CD4-positive, alpha-beta memory T cell (primary cell): ENCODE results near the gene PAFAH1B1. TPM values are rescaled to one million over a fixed set of nuclear protein-coding genes. Genes with fewer than 3 reads are reported as not detected.
A peak's percentile ranks its signal among the peaks of the same experiment; 100 is the strongest.

ENCODE experiments used
- CTCF ChIA-PET: fragments of 350-600 bp; sonication (Branson Sonifier 250); formaldehyde crosslinking; loops from one replicate; lab custom pipeline; 2021; ENCODE audit warnings: inconsistent platforms; ENCODE audit not compliant: partially characterized antibody; lab: Charles Lee
- POLR2A ChIA-PET: fragments of 350-600 bp; sonication (Branson Sonifier 250); formaldehyde crosslinking; loops from one replicate; lab custom pipeline; 2021; ENCODE audit not compliant: partially characterized antibody; lab: Charles Lee
- DNase-seq, 5 donors: peaks; one replicate each; pipeline versions ENCODE4 v3.0.0 to v3.0.0-alpha.2; 2020 to 2022; ENCODE audit warnings: mixed read lengths in 1 of 5
- H3K27ac ChIP-seq: one replicate; pipeline ENCODE4 v1.7.0; 2013; ENCODE audit warnings: low read depth, low read length
- H3K27me3 ChIP-seq: 2 replicates; pipeline ENCODE4 v1.7.0; 2013; ENCODE audit warnings: mild to moderate bottlenecking, low read length, moderate library complexity; ENCODE audit not compliant: insufficient read depth
- H3K36me3 ChIP-seq: 2 replicates; pipeline ENCODE4 v1.7.0; 2013; ENCODE audit warnings: mild to moderate bottlenecking, low read length, moderate library complexity; ENCODE audit not compliant: insufficient read depth
- H3K4me1 ChIP-seq: 2 replicates; pipeline ENCODE4 v1.7.0; 2013; ENCODE audit warnings: mild to moderate bottlenecking, low read length, moderate library complexity; ENCODE audit not compliant: insufficient read depth
- H3K4me3 ChIP-seq, 2 donors: one replicate each; pipeline ENCODE4 v1.7.0; 2013; ENCODE audit warnings: low read length in 2 of 2, mild to moderate bottlenecking in 1 of 2
- H3K9me3 ChIP-seq, 2 donors: one replicate each; pipeline ENCODE4 v1.7.0; 2013; ENCODE audit warnings: low read length in 2 of 2, control low read depth in 1 of 2; ENCODE audit not compliant: control insufficient read depth in 1 of 2
- H3K27ac Mint-ChIP-seq, 7 donors: one replicate each; pipeline ENCODE4 v1.8.0; 2020 to 2021; ENCODE audit warnings: mixed read lengths in 7 of 7, mild to moderate bottlenecking in 6 of 7, inconsistent platforms in 3 of 7, moderate library complexity in 3 of 7
- H3K27me3 Mint-ChIP-seq, 2 donors: one replicate each; pipeline ENCODE4 v1.8.0; 2020 to 2021; ENCODE audit warnings: mixed read lengths in 2 of 2
- H3K36me3 Mint-ChIP-seq, 2 donors: one replicate each; pipeline ENCODE4 v1.8.0; 2020 to 2021; ENCODE audit warnings: mixed read lengths in 2 of 2, inconsistent platforms in 1 of 2, mild to moderate bottlenecking in 1 of 2
- H3K4me1 Mint-ChIP-seq, 4 donors: one replicate each; pipeline ENCODE4 v1.8.0; 2020 to 2021; ENCODE audit warnings: mixed read lengths in 4 of 4, mild to moderate bottlenecking in 1 of 4
- H3K4me3 Mint-ChIP-seq, 8 donors: one replicate each; pipeline ENCODE4 v1.8.0; 2020 to 2021; ENCODE audit warnings: mixed read lengths in 8 of 8, mild to moderate bottlenecking in 7 of 8, moderate library complexity in 6 of 8, inconsistent platforms in 3 of 8
- H3K9me3 Mint-ChIP-seq, 8 donors: one replicate each; pipeline ENCODE4 v1.8.0; 2020 to 2021; ENCODE audit warnings: mixed read lengths in 8 of 8, mild to moderate bottlenecking in 5 of 8, inconsistent platforms in 3 of 8, moderate library complexity in 1 of 8
- intact Hi-C: fragments of 100-400 bp; cut with micrococcal nuclease; formaldehyde crosslinking; loops from one replicate; pipeline ENCODE4 v1.15.1; 2023
- polyA plus RNA-seq, 2 donors: library from polyadenylated mRNA; unstranded; fragments of 300-500 nt; fragmentation: Illumina TruSeq; gene quantifications; one replicate each; pipeline ENCODE4 v1.2.3, GENCODE V29; 2021
- total RNA-seq, 2 experiments: library from RNA; stranded (reverse); gene quantifications; one replicate each; pipeline ENCODE4 v1.2.3, GENCODE V29; 2021

PAFAH1B1 gene
- total and polyA plus RNA-seq, 4 experiments from 2014 or later: 18.1 to 153 (median 87.8) TPM

DNA sequence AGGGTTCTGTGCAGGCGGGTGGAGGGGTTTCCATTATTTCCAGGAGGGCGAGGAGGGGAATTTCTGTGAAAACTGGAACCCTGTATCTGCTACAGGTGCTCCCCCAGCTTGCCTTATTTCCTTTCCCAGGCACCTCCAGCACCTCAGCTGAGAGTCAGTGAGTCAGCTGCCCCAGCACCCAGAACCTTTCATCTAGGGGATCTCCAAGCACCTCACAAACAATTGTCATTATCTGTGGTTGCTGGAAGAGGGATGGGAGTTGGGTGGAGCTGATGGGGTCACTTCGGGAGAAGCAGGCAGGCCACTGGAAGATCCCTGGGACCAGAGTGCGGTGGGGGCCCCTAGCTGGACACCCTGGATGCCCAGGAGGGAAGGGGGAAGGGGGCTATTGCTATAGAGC is 128.1 kb downstream of the PAFAH1B1 start:
- intact Hi-C loops: no loop called here
- no peaks in the 10 kb centered on the region for H3K36me3 ChIP-seq
- Mint-ChIP-seq H3K27me3 (peaks cover 5 to 6% of the 10 kb centered on the region in 2 donors), H3K4me3 (peak overlapping the region in 1 of 8 donors; percentile 39), H3K27ac (no peak overlapping the region), H3K9me3 (no peaks in the 10 kb centered on the region), H3K4me1 (peaks cover 4 to 7% (median 5%) of the 10 kb centered on the region in 4 donors), H3K36me3 (peaks cover 0 to 4% of the 10 kb centered on the region in 2 donors)
- ChIA-PET POLR2A (no interaction called here), CTCF (no interaction called here)
- no peak overlapping the region for H3K4me3 ChIP-seq
- DNase-seq: no peak
- no peak overlapping the region for H3K27ac ChIP-seq
- peaks cover 6% of the 10 kb centered on the region for H3K4me1 ChIP-seq
- peaks cover 6% of the 10 kb centered on the region for H3K27me3 ChIP-seq
- no peaks in the 10 kb centered on the region for H3K9me3 ChIP-seq

DNA sequence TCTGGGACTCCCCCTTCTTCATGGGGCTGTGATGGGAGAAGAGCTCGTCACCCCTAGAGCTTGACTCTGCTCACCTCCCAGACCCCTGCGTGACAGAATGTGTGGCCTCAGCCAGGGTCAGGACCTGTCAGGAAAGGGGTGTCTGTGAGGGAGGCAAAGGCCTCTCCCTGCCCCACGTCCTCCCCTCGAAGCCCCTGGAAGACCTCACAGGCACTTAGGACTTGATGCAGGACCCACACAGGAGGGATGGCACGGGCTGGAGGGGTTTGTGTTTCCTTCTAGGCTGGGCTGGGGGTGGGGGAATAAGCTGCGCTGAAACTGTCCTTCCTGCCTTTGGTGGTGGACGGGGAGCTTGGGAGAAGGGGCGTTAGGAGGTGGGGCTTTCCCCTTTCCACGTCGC is 129.2 kb downstream of the PAFAH1B1 start:
- ChIA-PET CTCF (no interaction called here), POLR2A (no interaction called here)
- Mint-ChIP-seq H3K4me3 (no peak overlapping the region), H3K9me3 (no peaks in the 10 kb centered on the region), H3K27ac (no peak overlapping the region), H3K4me1 (peaks cover 4 to 7% (median 5%) of the 10 kb centered on the region in 4 donors), H3K27me3 (peaks cover 7 to 9% of the 10 kb centered on the region in 2 donors), H3K36me3 (peaks cover 0 to 4% of the 10 kb centered on the region in 2 donors)
- DNase-seq: no peak
- no peaks in the 10 kb centered on the region for H3K36me3 ChIP-seq
- H3K27ac ChIP-seq: no peak overlapping the region
- H3K27me3 ChIP-seq: peaks cover 6% of the 10 kb centered on the region
- H3K4me1 ChIP-seq: peaks cover 6% of the 10 kb centered on the region
- intact Hi-C loops: no loop called here
- H3K9me3 ChIP-seq: no peaks in the 10 kb centered on the region
- no peak overlapping the region for H3K4me3 ChIP-seq

DNA sequence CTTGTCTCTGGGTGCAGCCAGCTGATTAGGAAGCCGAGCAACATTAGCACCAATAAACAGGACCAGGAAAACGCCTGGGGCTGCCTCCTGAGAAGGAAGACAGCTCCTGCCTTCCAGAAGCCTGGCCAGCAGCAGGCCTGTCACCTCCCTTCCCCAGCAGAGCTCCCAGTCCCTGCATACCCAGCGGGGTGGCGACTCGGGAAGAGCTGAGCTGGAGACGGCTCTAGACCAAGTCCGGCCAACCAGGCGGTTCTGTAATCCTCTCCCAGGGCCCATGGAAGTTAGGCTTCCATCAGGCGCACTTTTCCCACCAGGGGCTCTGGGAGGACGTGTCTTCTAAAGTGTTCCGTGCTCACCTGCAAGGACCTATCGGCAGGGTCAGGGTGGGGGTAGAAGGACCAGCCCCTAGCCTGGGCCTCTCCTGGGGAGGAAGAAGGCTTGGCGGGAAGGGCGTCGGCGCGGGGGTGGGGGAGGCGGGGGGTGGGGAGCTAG is 130.1 kb downstream of the PAFAH1B1 start:
- CTCF ChIA-PET: interaction anchor here (0.6 kb wide), 1 partner anchor 14 kb away, joined by 4 read pairs; no protein-coding TSS in a partner anchor
- H3K27ac ChIP-seq: no peak overlapping the region

DNA sequence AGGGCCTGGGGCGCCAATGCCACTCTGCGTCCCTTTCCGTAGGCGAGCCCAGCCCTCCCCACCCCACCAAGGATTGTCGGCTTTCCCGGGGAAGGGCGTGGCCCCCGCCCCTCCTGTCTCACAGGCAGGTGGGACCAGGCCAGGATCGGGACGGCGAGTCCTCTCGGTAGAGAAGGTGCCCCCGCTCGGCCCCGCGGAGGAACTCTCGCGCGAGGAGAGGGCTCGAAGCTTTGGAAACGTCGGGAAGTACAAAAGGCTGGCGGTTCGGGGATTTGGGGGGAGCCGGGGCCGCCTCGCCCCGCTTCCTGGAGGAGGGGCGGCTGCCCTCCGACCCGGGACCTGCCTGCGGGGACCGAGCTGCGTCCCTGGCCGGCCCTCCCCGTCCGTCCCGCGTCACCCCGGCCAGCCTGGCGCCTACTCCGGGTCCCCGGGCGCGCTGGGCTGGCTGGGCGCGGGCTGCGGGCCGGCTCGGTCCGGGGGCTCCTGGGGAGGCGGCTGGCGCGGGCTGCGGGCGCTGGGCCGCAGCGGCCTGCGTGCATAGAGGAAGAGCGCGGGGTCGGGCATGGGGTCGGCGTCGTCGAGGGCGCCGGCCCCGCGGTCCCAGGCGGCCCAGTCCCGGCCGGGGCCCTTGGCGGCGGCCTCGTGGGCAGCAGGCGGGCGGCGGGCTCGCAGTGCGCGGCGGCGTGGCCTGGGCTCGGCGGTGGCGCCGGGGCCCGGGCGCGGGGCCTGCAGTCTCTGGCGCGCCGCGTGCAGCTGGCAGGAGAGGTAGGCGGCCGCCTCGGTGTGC is 130.7 kb downstream of the PAFAH1B1 start:
- H3K27ac Mint-ChIP-seq: no peak overlapping the region
- no peaks in the 10 kb centered on the region for H3K9me3 Mint-ChIP-seq
- Histone ChIP-seq H3K27me3 (peaks cover 6% of the 10 kb centered on the region), H3K4me1 (peaks cover 6% of the 10 kb centered on the region), H3K27ac (no peak overlapping the region), H3K36me3 (no peaks in the 10 kb centered on the region), H3K4me3 (no peak overlapping the region), H3K9me3 (no peaks in the 10 kb centered on the region)
- H3K4me3 Mint-ChIP-seq: peak overlapping the region in 6 of 8 donors; percentile 26 to 71 (median 60)
- CTCF ChIA-PET: interaction anchor here (0.6 to 2.1 kb wide), 3 partner anchors 13 to 113 kb away, joined by 3 to 7 read pairs (median 4); no protein-coding TSS in a partner anchor
- peaks cover 0 to 4% of the 10 kb centered on the region in 2 donors for H3K36me3 Mint-ChIP-seq
- intact Hi-C loops: no loop called here
- POLR2A ChIA-PET: interaction anchor here (0.7 to 1.1 kb wide), 3 partner anchors 12 to 323 kb away, joined by 3 read pairs; partner anchors contain the start of gene RAP1GAP2
- peaks cover 4 to 7% (median 5%) of the 10 kb centered on the region in 4 donors for H3K4me1 Mint-ChIP-seq
- DNase-seq: peak in 1 of 5 donors; percentile 29
- peaks cover 9% of the 10 kb centered on the region in 2 donors for H3K27me3 Mint-ChIP-seq

More for the DNA sequence above, 130.1 kb downstream of the PAFAH1B1 start:
- Histone ChIP-seq H3K27me3 (peaks cover 6% of the 10 kb centered on the region), H3K4me1 (peaks cover 6% of the 10 kb centered on the region), H3K9me3 (no peaks in the 10 kb centered on the region), H3K4me3 (no peak overlapping the region), H3K36me3 (no peaks in the 10 kb centered on the region)
- POLR2A ChIA-PET: no interaction called here
- H3K27me3 Mint-ChIP-seq: peaks cover 7 to 9% of the 10 kb centered on the region in 2 donors
- peaks cover 0 to 4% of the 10 kb centered on the region in 2 donors for H3K36me3 Mint-ChIP-seq
- DNase-seq: no peak
- H3K4me1 Mint-ChIP-seq: peaks cover 4 to 7% (median 5%) of the 10 kb centered on the region in 4 donors
- no peak overlapping the region for H3K27ac Mint-ChIP-seq
- H3K9me3 Mint-ChIP-seq: no peaks in the 10 kb centered on the region
- intact Hi-C loops: no loop called here
- peak overlapping the region in 5 of 8 donors; percentile 20 to 62 (median 29) for H3K4me3 Mint-ChIP-seq

DNA sequence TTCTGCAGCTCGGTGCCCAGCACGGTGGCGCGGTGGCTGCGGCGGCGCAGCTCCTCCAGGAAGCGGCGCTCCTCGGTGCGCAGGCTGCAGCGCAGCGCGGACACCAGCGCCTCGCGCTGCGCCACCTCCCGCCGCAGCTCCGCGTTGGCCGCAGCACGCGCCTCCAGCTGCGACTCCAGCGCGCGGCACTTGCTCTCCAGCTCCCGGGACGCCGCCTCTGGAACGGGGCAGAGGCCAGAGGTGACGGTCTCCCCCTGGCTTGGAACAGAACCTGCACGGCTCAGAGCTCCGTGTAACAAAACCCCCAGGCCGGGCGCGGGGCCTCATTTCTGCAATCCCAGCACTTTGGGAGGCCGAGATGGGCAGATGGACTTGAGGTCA is 131.3 kb downstream of the PAFAH1B1 start:
- Histone ChIP-seq H3K36me3 (no peaks in the 10 kb centered on the region), H3K4me3 (no peak overlapping the region), H3K4me1 (peaks cover 6% of the 10 kb centered on the region), H3K27ac (no peak overlapping the region), H3K27me3 (peaks cover 6% of the 10 kb centered on the region), H3K9me3 (no peaks in the 10 kb centered on the region)
- Mint-ChIP-seq H3K36me3 (peaks cover 0 to 4% of the 10 kb centered on the region in 2 donors), H3K4me3 (peak overlapping the region in 6 of 8 donors; percentile 10 to 63 (median 24)), H3K9me3 (no peaks in the 10 kb centered on the region), H3K27me3 (peaks cover 9 to 11% of the 10 kb centered on the region in 2 donors), H3K27ac (no peak overlapping the region), H3K4me1 (peaks cover 4 to 7% (median 5%) of the 10 kb centered on the region in 4 donors)
- intact Hi-C loops: no loop called here
- CTCF ChIA-PET: interaction anchor here (1.3 to 2.1 kb wide), 2 partner anchors 26 to 112 kb away, joined by 3 to 7 read pairs; no protein-coding TSS in a partner anchor
- POLR2A ChIA-PET: interaction anchor here (0.7 to 1.1 kb wide), 3 partner anchors 12 to 323 kb away, joined by 3 read pairs; partner anchors contain the start of gene RAP1GAP2
- peak in 4 of 5 donors; percentile 17 to 42 (median 31) for DNase-seq

DNA sequence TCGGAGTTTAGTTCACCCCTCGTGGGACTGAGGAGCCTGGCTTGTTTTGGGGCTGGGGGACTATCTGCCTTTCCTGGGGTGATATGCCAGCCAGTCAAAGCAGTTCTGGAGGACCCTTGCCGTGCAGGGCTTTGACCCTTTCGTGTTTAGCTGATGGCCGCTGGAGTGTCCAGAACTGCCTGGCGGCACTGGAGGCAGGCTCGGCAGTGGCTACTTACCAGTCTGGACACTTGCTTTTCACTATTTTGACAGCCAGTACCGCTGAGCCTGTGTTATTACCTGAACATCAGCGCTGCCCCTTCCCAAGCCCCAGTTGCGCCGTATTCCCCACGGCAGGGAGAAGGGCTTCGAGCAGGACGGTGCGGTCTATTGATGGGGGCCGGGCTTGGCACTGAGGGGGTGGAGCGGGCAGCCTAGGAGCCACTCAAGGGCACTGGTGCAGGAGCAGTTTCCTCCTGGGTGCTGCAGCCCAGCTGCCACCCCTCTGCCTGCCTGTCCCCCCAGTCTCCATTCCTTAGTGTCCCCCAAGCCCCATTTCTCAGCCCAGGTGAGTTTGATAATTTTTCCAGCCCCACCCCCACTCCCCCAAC is 137.4 kb downstream of the PAFAH1B1 start:
- Histone ChIP-seq H3K36me3 (no peaks in the 10 kb centered on the region), H3K27ac (no peak overlapping the region), H3K9me3 (no peaks in the 10 kb centered on the region), H3K4me1 (no peaks in the 10 kb centered on the region), H3K27me3 (peaks cover under 1% of the 10 kb centered on the region), H3K4me3 (no peak overlapping the region)
- intact Hi-C loops: no loop called here
- DNase-seq: no peak
- peaks cover 7 to 13% of the 10 kb centered on the region in 2 donors for H3K27me3 Mint-ChIP-seq
- no peaks in the 10 kb centered on the region for H3K36me3 Mint-ChIP-seq
- no peak overlapping the region for H3K4me3 Mint-ChIP-seq
- H3K4me1 Mint-ChIP-seq: no peaks in the 10 kb centered on the region
- CTCF ChIA-PET: no interaction called here
- no peaks in the 10 kb centered on the region for H3K9me3 Mint-ChIP-seq
- H3K27ac Mint-ChIP-seq: no peak overlapping the region
- POLR2A ChIA-PET: no interaction called here

DNA sequence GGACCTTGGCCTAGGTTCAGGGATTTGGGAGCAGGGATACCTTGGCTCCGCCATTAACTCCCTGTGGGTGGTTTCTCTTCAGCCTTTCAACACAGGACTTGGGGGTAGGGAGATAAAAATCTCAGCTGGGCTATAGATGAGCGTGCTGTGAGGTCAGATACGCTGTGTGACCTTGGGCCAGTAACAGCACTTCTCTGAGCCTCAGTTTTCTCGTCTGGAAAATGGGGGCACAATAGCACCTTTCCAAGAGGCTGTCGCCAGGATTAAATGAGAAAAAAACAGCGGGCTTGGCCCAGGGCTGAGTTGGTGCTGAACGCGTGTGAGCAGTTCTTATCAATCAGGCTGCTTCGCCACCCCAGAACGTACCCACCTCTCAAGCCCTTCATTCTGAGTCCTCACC is 138.4 kb downstream of the PAFAH1B1 start:
- Histone ChIP-seq H3K9me3 (no peaks in the 10 kb centered on the region), H3K4me1 (no peaks in the 10 kb centered on the region), H3K27ac (no peak overlapping the region), H3K27me3 (no peaks in the 10 kb centered on the region), H3K36me3 (no peaks in the 10 kb centered on the region), H3K4me3 (no peak overlapping the region)
- no peak overlapping the region for H3K4me3 Mint-ChIP-seq
- intact Hi-C loops: no loop called here
- H3K27ac Mint-ChIP-seq: no peak overlapping the region
- H3K4me1 Mint-ChIP-seq: no peaks in the 10 kb centered on the region
- no peak for DNase-seq
- peaks cover 7 to 13% of the 10 kb centered on the region in 2 donors for H3K27me3 Mint-ChIP-seq
- POLR2A ChIA-PET: no interaction called here
- no peaks in the 10 kb centered on the region for H3K9me3 Mint-ChIP-seq
- CTCF ChIA-PET: interaction anchor here (0.8 kb wide), 1 partner anchor 54 kb away, joined by 4 read pairs; no protein-coding TSS in a partner anchor
- no peaks in the 10 kb centered on the region for H3K36me3 Mint-ChIP-seq
